ENCODE measurements around the gene CDH5. TPM values are rescaled to one million over a fixed set of nuclear protein-coding genes. Genes with fewer than 3 reads are reported as not detected.
A peak's percentile ranks its signal among the peaks of the same experiment; 100 is the strongest.

CDH5 gene
- total and polyA plus RNA-seq, 2 of the 4 experiments (the other 2 are of a cell fraction) = not detected

DNA sequence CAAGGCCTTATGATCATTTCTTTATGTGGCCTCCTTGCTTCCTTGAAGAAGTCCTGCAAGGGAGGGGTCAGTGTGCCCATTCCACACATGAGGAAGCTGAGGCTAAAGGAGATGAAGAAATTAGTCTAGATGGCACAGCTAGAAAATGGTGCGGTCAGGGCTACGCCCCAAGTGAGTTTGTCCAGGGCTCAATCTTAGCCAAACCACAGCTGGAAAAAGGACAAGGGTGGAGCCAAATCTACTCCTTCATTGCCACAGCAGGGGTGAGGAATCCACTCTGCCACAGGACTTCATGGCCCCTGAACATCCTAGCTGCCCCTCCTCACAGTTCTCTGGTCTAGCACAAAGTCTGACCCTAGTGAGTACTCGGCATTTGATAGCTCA lies 76.8 kb downstream of the CDH5 start:
- H3K56ac ChIP-seq (ENCODE audit: extremely low read depth, insufficient read depth, low read length) = no peak overlapping the region
- H2AK5ac ChIP-seq (ENCODE audit: low read depth, low read length) = no peak overlapping the region
- peak overlapping the region; percentile 61 for H2AK9ac ChIP-seq (replicated peaks; ENCODE audit: low read depth, low read length, poor library complexity)
- CTCF ChIA-PET = interaction anchor here (0.9 kb wide), 1 partner anchor 32 kb away, joined by 3 read pairs; no protein-coding TSS in a partner anchor
- dilution Hi-C loops (cut with HindIII; ENCODE audit: low sequenced_read_pairs, unreplicated experiment) (no loop called here), intact Hi-C loops (cut with micrococcal nuclease) (no loop called here), in situ Hi-C loops (cut with MboI; ENCODE audit: low sequenced_read_pairs) (no loop called here)
- no peak for TF ChIP-seq CHD1 (IDR thresholded peaks at IDR 0.05; ENCODE audit: low read depth, low read length)
- TF ChIP-seq FOS (IDR thresholded peaks at IDR 0.05; ENCODE audit: low read depth, low read length) = no peak
- no peak for TF ChIP-seq RCOR1 (IDR thresholded peaks at IDR 0.05; ENCODE audit: insufficient replicate concordance, low read length)
- TF ChIP-seq RAD21 (IDR thresholded peaks at IDR 0.05; ENCODE audit: low read length) = no peak
- H3K14ac ChIP-seq (replicated peaks; ENCODE audit: low read depth, low read length) = no peak overlapping the region
- no peaks in the 10 kb centered on the region for H3K9me3 ChIP-seq (ENCODE audit: control insufficient read depth, insufficient read depth, low read length)
- no peak overlapping the region for H3K4me3 ChIP-seq (ENCODE audit: insufficient read depth, low read depth, low read length)
- H3K79me1 ChIP-seq (ENCODE audit: low read depth in 1 of 2, low read length in 2 of 2) = no peaks in the 10 kb centered on the region
- ATAC-seq (ENCODE audit: low read depth) (no peak), DNase-seq (no peak)
- POLR2A ChIA-PET (ENCODE audit: unreplicated experiment) = no interaction called here
- no peak overlapping the region for H4K91ac ChIP-seq (ENCODE audit: insufficient read depth, low read depth, low read length)
- H3K36me3 ChIP-seq (ENCODE audit: control insufficient read depth, insufficient read depth, low read length) = no peaks in the 10 kb centered on the region
- no TSS peak for BruUV-seq (replicated peaks)
- no peak overlapping the region for H4K5ac ChIP-seq (ENCODE audit: low read depth, low read length)
- H4K20me1 ChIP-seq (ENCODE audit: insufficient read depth, low read length) = no peaks in the 10 kb centered on the region
- no peak overlapping the region for H2AFZ ChIP-seq (replicated peaks; ENCODE audit: low read length, poor library complexity)
- no peak overlapping the region for H2BK20ac ChIP-seq (ENCODE audit: low read depth, low read length)
- no peak overlapping the region for H2BK120ac ChIP-seq (ENCODE audit: low read depth, low read length)
- H3K9ac ChIP-seq (ENCODE audit: low read depth, low read length) = no peak overlapping the region
- H3K18ac ChIP-seq (ENCODE audit: low read depth, low read length) = no peak overlapping the region
- H2BK15ac ChIP-seq (ENCODE audit: low read depth, low read length) = no peak overlapping the region
- 90% methylated on average over 2 of the region's 3 CpGs; no CpG with 5 or more reads in 1 of the 2 experiments for WGBS, 2 experiments (ENCODE audit: extremely low coverage in 2 of 2, insufficient read length in 1 of 2)
- H3K27ac ChIP-seq (ENCODE audit: insufficient read depth, low read length) = no peak overlapping the region
- H3K27me3 ChIP-seq (ENCODE audit: control insufficient read depth, insufficient read depth, low read length) = peaks cover 73% of the 10 kb centered on the region
- no peaks in the 10 kb centered on the region for H3K9me1 ChIP-seq (ENCODE audit: insufficient read depth, low read length)
- no peak overlapping the region; the same call in 1 of the 2 replicates for H3K23ac ChIP-seq (ENCODE audit: low read depth, low read length)
- no peak overlapping the region for H3K4me2 ChIP-seq (ENCODE audit: low read depth, low read length)
- H2BK5ac ChIP-seq (ENCODE audit: low read depth, low read length, poor library complexity, severe bottlenecking) = no peak overlapping the region
- no peak overlapping the region for H3K4ac ChIP-seq (ENCODE audit: low read depth, low read length)
- no peaks in the 10 kb centered on the region for H3K4me1 ChIP-seq (ENCODE audit: control insufficient read depth, insufficient read depth, low read length)
- no peak overlapping the region for H4K8ac ChIP-seq (ENCODE audit: low read depth in 2 of 2, low read length in 2 of 2)

Measured in IMR-90 (cell line).